CD4-positive, alpha-beta T cell treated with Interleukin-12 subunit alpha and Interleukin-12 subunit beta, for 1 hour (primary cell): ENCODE results near the gene MBD3L4.
A peak's percentile ranks its signal among the peaks of the same experiment; 100 is the strongest.
"Not testable (repeated sequence)": the region's sequence is repeated elsewhere in the genome, so short reads cannot be mapped to it uniquely, and the experiment has no call there.

ENCODE experiments used
- DNase-seq: peaks from one replicate; pipeline ENCODE4 v3.0.0-alpha.2; 2020

Gene MBD3L4

DNA sequence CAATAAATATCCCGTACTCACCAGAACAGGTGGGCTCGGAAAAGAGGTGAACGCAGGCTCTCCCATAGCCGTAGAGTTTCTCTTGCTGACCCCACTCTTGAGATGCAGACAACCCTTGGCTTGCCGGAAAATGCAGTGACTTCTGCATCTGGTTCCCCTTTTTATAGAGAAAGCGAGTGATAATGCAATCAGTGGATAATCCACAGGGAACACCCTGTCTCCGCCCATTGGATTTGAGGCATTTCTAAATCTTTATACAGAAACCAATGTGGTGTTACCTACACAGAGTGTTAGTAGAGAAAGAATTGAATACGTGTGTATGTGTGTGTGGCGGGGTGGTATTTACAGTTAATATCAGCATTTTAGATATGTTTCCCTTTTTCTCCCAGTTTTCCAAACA is at the start of gene MBD3L4:
TSS of gene MBD3L4 (minus strand) at position 101 of the 400 bp plus-strand sequence. CDS start at position 66, 35 bp downstream.
- DNase-seq: not testable (repeated sequence)

DNA sequence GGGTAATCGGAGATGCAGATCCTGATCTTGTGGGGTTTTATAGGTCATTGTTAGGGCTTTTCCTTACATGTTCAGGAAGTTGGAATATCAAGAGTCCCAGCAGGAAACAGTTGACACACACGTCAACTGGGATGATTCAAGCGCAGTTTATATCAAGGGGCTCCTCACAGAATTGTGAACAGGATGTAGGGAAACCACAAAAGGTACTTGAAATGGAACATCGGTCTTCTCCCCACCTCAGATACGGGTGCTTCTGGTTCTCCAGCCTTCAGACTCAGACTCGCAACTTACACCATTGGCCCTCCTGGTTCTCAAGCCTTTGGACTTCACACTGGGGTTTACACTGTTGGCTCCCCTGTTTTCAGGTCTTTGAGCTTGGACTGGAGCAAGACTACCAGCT is 49.0 kb upstream of the MBD3L4 start:
- DNase-seq: no peak

DNA sequence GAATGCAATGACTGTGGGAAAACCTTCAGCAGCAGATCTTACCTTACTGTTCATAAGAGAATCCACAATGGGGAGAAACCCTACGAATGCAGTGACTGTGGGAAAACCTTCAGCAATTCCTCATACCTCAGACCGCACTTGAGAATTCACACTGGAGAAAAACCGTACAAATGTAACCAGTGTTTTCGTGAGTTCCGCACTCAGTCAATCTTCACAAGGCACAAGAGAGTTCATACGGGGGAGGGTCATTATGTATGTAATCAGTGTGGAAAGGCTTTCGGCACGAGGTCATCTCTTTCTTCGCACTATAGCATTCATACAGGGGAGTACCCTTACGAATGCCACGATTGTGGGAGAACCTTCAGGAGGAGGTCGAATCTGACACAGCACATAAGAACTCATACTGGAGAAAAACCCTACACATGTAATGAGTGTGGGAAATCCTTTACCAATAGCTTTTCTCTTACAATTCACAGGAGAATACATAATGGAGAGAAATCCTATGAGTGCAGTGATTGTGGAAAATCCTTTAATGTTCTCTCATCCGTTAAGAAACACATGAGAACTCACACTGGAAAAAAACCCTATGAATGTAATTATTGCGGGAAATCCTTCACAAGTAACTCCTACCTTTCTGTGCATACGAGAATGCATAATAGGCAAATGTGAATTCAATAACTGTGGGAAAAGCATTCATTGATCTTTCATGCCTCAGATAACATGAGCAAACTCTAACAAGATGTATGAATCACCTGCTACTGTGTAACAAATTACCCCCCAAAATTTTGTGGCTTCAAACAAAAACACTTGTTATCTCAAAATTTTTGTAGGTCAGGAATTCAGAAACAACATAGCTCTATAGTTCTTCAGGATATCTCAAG is 43.3 kb upstream of the MBD3L4 start:
- no peak for DNase-seq

DNA sequence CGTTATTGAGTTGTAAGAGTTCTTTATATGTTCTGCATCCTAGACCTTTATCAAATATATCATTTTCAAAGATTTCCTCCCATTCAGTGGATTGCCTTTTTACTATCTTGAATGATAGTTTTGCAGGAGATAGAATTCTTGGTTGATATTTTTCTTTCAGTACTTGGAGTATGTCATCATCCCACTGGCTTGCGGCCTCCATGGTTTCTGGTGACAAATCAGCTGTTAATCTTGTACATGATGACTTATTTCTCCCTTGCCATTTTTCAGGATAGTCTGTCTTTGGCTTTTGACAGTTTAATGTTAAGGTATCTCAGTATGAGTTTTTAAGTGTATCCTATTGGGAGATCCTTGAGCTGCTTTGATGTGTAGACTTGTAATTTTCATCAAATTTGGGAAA is 38.0 kb upstream of the MBD3L4 start:
- DNase-seq: no peak

DNA sequence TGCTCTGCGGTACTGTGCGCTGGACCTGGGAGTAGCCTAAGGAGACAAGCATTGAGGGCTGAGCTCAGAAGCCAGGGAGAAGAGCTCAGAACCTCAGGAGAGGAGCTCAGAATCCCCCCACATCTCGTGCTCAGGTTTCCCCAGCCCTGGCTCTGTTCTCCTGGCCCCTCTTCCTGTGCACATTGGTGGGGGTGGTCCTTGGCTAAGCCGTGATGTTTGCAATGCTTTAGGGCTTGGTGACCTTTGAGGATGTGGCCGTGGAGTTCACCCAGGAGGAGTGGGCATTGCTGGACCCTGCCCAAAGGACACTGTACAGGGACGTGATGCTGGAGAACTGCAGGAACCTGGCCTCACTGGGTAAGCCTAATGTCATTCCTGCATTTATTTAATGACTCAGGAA is 36.2 kb upstream of the MBD3L4 start:
- no peak for DNase-seq

DNA sequence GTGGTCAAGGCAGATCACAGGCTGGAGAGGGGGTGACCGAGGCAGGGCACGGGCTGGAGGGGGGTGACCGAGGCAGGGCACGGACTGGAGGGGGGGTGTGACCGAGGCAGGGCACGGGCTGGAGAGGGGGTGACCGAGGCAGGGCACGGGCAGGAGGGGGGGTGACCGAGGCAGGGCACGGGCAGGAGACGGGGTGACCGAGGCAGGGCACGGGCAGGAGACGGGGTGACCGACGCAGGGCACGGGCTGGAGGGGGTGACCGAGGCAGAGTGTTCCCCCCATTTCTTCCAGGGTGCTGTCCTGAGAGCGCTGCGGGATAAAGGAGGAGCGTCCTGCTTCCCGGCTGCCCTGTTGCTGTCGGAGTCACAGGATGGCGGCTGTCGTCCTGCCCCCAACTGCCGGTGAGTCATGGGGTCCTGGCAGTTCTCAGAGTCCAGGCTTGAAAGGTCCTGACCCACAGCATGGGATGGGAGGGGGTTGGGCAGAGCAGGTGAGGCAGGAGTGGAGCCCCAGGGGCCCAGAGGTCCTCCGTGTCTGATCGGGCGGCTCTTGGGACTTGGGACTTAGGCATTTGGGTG is 34.8 kb upstream of the MBD3L4 start:
- no peak for DNase-seq

DNA sequence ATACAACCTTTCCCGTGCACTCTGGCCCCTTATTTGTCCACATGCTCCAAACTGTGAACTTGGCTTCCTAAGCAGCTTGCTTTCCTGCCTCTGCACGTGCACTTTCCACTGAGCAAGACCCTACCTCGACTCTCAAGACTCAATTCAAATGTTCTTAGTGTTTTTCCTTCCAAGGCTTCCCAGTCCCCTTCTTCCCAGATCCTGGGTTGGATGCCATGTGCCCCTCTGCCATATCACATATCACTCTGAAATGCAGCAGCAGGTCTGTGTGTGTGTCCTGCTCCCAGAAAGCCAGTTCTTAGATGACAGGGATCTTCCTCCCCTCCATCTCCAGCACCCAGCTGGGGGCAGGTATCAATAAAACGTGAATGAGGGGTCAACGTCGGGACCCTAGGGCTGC is 32.6 kb upstream of the MBD3L4 start:
- DNase-seq: no peak

DNA sequence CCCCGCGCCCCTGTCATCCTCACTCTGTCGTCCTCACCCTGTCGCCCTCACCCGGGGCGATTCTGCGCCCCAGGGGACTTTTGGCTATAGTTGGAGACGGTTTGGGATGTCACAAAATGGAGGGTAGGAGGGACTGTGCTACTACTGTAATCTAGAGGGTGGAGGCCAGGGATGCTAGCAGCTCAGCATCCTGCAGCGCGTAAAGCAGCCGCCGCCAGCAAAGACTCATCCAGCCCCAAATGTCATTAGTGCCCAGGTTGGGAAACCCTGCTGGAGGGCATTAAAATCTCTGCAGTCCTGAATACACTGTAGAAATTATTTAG is 29.9 kb upstream of the MBD3L4 start:
- DNase-seq: no peak

DNA sequence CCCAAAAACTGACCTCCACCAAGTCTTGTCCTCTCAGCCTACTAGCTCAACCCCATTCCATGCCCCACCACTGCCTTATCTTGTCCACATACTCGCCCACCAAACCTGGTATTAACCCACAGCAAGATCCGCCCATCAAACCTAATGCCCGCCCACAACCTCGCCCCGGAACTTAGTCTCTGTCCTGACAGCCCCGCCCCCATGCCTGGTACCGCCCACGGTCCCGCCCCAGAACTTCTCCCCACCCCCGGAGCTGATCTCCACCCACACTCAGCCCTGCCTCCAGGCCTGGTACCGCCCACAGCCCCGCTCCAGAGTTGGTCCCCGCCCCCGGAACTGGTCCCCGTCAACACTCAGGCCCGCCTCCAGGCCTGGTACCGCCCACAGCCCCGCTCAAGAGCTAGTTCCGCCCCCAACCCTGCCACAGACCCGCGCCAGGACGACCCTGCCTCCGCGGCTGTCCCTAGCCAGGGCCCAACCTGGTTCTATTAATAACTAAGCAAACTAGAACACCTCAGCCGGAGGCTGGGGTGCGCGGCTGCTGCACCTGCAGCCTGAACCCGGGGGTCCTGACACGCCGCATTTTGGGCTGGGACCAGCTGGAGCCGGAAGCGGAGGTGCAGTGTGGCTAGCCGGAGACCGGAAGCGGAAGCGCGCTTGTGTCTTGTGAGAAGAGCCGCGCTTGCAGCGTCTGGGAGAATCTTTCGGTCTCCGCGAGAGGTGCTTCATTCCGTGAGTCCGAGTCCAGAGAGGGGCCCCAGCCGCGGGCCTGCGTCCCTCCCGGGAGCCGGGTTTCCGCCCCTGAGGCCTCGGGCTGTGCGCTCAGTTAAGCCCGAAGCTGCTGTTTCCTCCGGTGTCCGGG is 29.3 kb upstream of the MBD3L4 start, which contains the start of gene ZNF557:
TSS of gene ZNF557 (plus strand) at position 662 of the 862 bp plus-strand sequence. CDS start 5,372 bp downstream, outside the sequence.
- DNase-seq: peak; percentile 99

DNA sequence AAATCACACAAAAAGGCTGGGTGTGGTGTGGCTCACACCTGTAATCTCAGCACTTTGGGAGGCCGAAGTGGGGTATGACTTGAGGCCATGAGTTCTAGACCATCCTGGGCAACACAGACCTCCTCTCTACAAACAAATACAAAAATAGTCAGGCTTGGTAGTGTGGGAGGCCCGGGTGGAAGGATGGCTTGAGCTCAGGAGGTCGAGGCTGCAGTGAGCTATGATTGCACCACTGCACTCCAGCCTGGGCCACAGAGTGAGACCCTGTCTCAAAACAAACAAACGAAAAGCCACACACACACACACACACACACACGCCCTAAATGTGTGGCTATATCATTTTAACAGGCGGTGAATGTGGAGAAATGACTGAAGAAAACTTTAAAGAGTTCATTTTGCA is 28.6 kb upstream of the MBD3L4 start:
- no peak for DNase-seq

DNA sequence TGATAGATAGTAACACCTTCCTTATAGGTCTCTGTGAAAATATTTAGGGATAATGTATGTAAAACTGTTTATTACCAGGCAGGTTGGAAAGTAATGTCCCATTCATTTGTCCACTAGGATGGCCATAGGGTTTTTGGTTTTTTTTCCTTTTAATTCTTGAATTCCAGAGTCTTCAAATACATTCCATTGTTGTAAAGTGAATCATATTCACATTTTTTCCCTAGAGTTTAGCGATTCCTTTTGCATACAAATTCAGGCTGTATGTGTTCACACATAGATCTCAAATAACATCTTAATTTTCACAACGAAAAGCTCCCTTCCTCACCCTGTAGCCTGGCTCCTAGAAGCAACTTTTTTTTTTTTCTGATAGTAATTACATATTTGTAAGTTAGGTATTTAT is 27.7 kb upstream of the MBD3L4 start:
- no peak for DNase-seq

DNA sequence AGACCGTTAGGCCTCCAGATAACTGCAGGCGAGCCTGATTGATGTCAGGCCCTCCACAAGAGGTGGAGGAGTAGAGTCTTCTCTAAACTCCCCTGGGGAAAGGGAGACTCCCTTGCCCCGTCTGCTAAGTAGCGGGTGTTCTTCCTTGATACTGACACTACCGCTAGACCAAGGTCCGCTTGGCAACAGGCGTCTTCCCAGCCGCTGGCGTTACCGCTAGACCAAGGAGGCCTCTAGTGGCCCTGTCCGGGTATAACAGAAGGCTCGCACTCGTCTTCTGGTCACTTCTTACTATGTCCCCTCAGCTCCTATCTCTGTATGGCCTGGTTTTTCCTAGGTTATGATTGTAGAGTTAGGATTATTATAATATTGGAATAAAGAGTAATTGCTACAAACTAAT is 27.1 kb upstream of the MBD3L4 start:
- DNase-seq: not testable (repeated sequence)

DNA sequence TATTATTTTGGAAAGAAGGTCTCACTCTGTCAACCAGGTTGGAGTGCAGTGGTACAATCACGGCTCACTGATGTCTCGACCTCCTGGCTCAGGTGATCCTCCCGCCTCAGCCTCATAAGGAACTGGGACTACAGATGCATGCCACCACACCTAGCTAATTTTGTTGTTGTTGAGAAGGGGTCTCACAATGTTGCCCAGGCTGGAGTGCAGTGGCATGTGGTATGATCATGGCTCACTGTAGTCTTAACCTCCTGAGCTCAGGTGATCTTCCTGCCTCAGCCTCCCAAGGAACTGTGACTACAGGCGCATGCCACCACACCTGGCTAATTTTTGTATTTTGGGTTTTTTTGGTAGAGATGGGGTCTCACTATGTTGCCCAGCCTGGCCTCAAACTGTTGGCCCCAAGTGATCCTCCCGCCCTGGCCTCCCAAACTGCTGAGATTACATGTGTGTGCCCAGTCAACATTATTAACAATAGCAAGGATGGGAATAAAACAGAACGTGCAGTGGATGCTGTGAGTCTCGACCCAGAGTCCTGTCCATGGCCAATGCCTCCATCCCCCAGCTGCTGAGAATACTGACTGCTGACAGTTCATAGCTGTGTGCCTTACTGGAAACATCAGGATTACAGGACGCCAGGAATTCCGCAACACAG is 23.9 kb upstream of the MBD3L4 start:
- no peak for DNase-seq

DNA sequence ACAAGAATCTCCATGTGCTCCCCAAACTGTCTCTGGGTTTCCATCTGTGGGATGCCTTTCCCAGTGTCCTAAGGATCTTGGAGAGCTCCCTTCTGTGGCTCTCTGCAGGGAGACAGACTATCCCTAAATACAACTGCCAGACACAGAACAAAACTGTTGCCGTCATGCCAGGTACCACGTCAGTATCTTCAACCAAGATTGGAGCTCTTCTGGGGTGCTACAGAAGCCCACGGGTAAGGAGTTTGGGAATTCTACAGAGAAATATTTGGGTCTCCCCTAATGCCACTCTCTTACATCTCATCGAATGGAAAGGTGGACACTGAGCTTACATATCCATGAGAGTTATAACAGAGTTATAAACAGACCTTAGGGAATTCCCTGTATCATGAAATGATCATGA is 23.4 kb upstream of the MBD3L4 start:
- no peak for DNase-seq

DNA sequence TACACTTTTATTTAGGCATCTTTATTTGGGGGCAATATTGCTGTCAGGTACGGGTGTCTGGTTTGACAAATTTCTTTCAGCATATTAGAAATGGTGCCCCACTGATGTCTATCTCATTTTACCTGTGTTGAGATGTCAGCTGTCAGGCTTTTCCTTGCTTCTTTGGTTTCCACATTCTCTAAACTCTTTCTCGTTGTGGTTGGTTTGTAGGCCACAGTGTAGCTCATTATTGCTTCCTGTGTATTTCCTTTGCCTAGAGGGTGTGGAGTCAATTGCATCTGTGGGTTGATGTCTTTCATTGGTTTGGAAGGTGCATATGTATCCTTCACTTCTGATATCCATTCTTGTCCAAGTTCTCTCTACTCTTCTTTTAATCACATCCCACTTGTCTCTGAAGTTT is 20.0 kb upstream of the MBD3L4 start:
- not testable (repeated sequence) for DNase-seq

DNA sequence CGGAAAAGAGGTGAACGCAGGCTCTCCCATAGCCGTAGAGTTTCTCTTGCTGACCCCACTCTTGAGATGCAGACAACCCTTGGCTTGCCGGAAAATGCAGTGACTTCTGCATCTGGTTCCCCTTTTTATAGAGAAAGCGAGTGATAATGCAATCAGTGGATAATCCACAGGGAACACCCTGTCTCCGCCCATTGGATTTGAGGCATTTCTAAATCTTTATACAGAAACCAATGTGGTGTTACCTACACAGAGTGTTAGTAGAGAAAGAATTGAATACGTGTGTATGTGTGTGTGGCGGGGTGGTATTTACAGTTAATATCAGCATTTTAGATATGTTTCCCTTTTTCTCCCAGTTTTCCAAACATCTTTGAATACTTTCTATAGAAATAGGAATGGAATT is 18.6 kb upstream of the MBD3L4 start, which contains the start of gene MBD3L3:
TSS of gene MBD3L3 (minus strand) at position 101 of the 400 bp plus-strand sequence. CDS start at position 30, 71 bp downstream.
- not testable (repeated sequence) for DNase-seq

DNA sequence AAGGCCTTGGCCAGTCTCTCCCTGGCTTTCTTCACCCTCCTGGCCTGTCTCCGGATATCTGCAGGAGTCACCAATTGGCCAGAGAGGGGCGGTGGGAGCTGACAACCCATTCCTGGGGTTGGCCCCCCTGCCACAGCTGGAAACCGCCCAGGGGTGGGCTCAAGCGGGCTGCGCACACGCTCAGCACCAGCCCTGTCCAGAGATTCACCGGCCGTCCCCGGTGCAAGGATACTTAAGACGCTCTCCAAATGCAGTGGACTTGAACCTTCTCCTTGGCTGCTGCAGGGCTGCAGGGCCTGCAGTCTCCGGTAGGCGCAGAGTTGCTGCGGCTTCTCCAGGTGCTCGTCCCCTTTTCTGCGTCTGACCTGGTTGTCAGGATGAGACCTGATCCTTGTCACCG is 16.4 kb upstream of the MBD3L4 start:
- not testable (repeated sequence) for DNase-seq

DNA sequence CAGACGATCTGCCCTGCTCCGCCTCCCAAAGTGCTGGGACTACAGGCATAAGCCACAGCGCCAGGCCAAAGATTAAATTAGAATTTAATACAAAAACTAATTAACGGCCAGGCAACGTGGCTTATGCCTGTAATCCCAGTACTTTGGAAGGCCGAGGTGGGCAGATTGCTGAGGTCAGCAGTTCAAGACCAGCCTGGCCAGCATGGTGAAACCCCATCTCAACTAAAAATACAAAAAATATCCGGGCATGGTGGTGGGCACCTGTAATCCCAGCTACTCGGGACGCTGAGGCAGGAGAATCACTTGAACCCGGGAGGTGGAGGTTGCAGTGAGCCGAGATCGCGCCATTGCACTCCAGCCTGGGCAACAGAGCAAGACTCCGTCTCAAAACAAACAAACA is 15.7 kb upstream of the MBD3L4 start:
- DNase-seq: not testable (repeated sequence)

DNA sequence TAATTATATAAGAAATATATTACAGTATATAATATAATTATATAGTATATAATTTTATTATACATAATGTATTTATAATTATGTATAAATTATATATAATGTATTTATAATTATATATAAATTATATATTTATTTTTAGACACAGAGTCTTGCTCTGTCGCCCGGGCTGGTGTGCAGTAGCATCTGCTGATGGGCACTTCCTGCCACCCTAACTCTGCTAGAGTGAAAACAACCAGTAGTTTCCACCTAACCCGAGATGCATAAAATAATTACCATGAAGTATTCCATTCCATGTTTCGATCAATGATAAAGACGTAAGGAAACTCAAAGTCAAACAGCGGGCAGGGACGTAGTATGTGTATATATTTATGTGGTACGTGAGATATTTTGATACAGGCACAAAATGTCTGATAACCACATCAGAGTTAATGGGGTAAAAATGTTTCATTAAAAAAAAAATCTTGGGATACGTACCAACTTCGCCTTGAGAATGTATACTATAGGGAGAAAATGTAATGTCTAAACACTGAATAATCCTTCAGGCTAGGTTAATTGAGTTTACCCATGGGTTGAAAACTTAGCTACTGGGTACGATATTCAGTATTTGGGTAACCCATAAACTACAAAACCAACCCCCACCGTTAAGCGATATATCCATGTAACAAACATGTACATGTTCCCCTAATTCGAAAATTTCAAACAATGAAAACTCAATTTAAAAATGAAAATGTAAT is 14.8 kb upstream of the MBD3L4 start:
- not testable (repeated sequence) for DNase-seq

DNA sequence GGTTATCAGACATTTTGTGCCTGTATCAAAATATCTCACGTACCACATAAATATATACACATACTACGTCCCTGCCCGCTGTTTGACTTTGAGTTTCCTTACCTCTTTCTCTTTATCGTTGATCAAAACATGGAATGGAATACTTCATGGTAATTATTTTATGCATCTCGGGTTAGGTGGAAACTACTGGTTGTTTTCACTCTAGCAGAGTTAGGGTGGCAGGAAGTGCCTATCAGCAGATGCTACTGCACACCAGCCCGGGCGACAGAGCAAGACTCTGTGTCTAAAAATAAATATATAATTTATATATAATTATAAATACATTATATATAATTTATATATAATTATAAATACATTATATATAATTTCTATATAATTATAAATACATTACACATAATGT is 12.9 kb upstream of the MBD3L4 start:
- DNase-seq: not testable (repeated sequence)

DNA sequence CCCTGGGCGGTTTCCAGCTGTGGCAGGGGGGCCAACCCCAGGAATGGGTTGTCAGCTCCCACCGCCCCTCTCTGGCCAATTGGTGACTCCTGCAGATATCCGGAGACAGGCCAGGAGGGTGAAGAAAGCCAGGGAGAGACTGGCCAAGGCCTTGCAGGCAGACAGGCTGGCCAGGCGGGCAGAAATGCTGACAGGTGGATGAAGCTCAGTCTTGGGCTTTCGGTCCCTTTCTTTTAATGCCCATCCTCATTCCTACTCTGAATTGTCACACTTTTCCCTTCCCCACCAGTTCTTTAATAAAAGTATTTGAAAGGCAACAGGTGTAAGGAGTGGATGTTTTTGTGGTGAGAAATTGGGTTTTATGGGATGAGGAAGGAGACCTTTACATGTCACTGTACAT is 11.4 kb upstream of the MBD3L4 start:
- DNase-seq: not testable (repeated sequence)

DNA sequence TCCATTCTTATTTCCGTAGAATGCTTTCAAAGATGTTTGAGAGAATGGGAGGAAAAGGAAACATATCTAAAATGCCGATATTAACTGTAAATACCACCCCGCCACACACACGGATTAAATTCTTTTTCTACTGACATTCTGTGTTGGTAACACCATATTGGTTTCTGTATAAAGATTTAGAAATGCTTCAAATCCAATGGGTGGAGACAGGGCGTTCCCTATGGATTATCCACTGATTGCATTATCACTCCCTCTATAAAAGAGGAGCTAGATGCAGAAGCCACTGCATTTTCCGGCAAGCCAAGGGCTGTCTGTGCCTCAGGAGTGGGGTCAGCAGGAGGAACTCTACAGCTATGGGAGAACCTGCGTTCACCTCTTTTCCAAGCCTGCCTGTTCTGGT is 9.0 kb upstream of the MBD3L4 start, which contains the start of gene MBD3L2:
TSS of gene MBD3L2 (plus strand) at position 301 of the 400 bp plus-strand sequence. CDS start at position 354, 53 bp downstream.
- not testable (repeated sequence) for DNase-seq
